Measurements from ENCODE around the gene AIG1. TPM values are rescaled to one million over a fixed set of nuclear protein-coding genes. Genes with fewer than 3 reads are reported as not detected.
A peak's percentile ranks its signal among the peaks of the same experiment; 100 is the strongest.

The AIG1 gene
- polyA plus RNA-seq, 1 experiment: 65.1 TPM

DNA sequence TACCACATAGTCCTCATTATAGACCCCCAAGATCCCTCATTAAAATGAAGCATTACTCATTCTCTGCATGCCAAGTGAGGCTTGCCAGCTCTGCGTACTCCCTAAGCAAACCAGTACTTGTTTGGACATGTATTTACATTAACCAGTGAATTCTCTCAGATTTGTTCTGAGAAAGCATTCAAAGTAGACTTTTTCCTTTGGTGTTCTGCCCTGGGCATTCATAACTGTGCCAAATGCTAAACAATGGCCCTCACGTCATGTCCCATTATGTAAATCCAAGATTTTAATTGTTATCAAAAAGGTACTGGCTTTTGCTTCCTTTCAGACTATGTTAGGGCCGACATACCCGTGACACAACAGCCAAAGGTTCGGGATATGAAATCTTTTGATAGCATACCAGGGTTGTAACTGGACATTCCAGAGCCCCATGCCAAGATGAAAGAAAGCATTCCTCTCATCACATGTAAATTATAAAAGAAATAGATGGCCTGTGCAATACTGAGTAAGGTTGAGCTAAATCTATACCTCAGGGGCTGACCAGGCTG lies 225.6 kb downstream of the AIG1 start:
- CTCF ChIA-PET: no interaction called here
- no peaks in the 10 kb centered on the region for H3K9me3 ChIP-seq (ENCODE audit: control insufficient read depth, insufficient read depth, low read length)
- DNase-seq (ENCODE audit: low read depth, low spot score): no peak
- no peaks in the 10 kb centered on the region for H3K27me3 ChIP-seq (ENCODE audit: control insufficient read depth, insufficient read depth, low read length)
- POLR2A ChIA-PET: no interaction called here
- TF ChIP-seq CTCF (IDR thresholded peaks at IDR 0.05; ENCODE audit: low read depth, low read length): no peak
- H3K27ac ChIP-seq (ENCODE audit: low read depth, low read length): peak overlapping the region; percentile 32
- H3K4me3 ChIP-seq (ENCODE audit: low read depth, low read length): no peak overlapping the region

DNA sequence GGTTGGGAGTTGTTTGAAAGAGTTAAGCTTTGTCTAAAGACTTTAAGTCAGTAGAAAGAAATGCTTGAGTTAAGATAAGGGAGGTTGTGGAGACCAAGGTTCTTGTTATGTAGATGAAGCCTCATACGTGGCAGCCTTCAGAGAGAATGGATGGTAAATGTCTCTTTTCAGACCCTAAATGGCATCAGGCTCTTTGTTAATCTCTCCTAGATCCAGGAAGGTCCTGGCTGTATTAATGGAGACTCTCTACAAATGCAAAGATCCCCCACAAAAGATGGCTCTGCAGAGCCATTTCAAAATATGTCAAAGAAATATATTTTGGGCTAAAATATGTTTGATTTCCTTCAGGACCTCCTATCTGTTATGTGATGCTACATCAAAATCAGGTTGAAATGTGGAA lies 228.2 kb downstream of the AIG1 start:
- Histone ChIP-seq H3K27ac (ENCODE audit: low read depth, low read length) (no peak overlapping the region), H3K4me3 (ENCODE audit: low read depth, low read length) (no peak overlapping the region), H3K27me3 (ENCODE audit: control insufficient read depth, insufficient read depth, low read length) (no peaks in the 10 kb centered on the region), H3K9me3 (ENCODE audit: control insufficient read depth, insufficient read depth, low read length) (no peaks in the 10 kb centered on the region)
- TF ChIP-seq CTCF (IDR thresholded peaks at IDR 0.05; ENCODE audit: low read depth, low read length): no peak
- DNase-seq (ENCODE audit: low read depth, low spot score): no peak
- ChIA-PET POLR2A (no interaction called here), CTCF (no interaction called here)

GRCh38 chr6:143290206-143290605 lies 229.5 kb downstream of the AIG1 start:
- TF ChIP-seq CTCF (IDR thresholded peaks at IDR 0.05; ENCODE audit: low read depth, low read length): no peak
- no peak for DNase-seq (ENCODE audit: low read depth, low spot score)
- Histone ChIP-seq H3K27ac (ENCODE audit: low read depth, low read length) (no peak overlapping the region), H3K27me3 (ENCODE audit: control insufficient read depth, insufficient read depth, low read length) (no peaks in the 10 kb centered on the region), H3K4me3 (ENCODE audit: low read depth, low read length) (no peak overlapping the region), H3K9me3 (ENCODE audit: control insufficient read depth, insufficient read depth, low read length) (no peaks in the 10 kb centered on the region)
- POLR2A ChIA-PET: no interaction called here
- CTCF ChIA-PET: interaction anchor here (0.9 kb wide), 1 partner anchor 132 kb away, joined by 3 read pairs; no protein-coding TSS in a partner anchor

- no peak for DNase-seq (ENCODE audit: low read depth, low spot score)
- Histone ChIP-seq H3K9me3 (ENCODE audit: control insufficient read depth, insufficient read depth, low read length) (no peaks in the 10 kb centered on the region), H3K27me3 (ENCODE audit: control insufficient read depth, insufficient read depth, low read length) (no peaks in the 10 kb centered on the region), H3K27ac (ENCODE audit: low read depth, low read length) (no peak overlapping the region), H3K4me3 (ENCODE audit: low read depth, low read length) (no peak overlapping the region)
- TF ChIP-seq CTCF (IDR thresholded peaks at IDR 0.05; ENCODE audit: low read depth, low read length): no peak
- POLR2A ChIA-PET: no interaction called here
- CTCF ChIA-PET: no interaction called here
Observed at GRCh38 chr6:143293523-143293922, 232.8 kb downstream of the AIG1 start.

GRCh38 chr6:143294265-143294860 lies 233.7 kb downstream of the AIG1 start:
- DNase-seq (ENCODE audit: low read depth, low spot score): no peak
- CTCF ChIA-PET: no interaction called here
- Histone ChIP-seq H3K27me3 (ENCODE audit: control insufficient read depth, insufficient read depth, low read length) (no peaks in the 10 kb centered on the region), H3K4me3 (ENCODE audit: low read depth, low read length) (no peak overlapping the region), H3K9me3 (ENCODE audit: control insufficient read depth, insufficient read depth, low read length) (no peaks in the 10 kb centered on the region), H3K27ac (ENCODE audit: low read depth, low read length) (no peak overlapping the region)
- TF ChIP-seq CTCF (IDR thresholded peaks at IDR 0.05; ENCODE audit: low read depth, low read length): no peak
- POLR2A ChIA-PET: no interaction called here

Data from AG04450 (cell line).